Left ventricle myocardium inferior (tissue), 1 donor: ENCODE measurements around the gene ZNF768. TPM values are rescaled to one million over a fixed set of nuclear protein-coding genes. Genes with fewer than 3 reads are reported as not detected.

Experiments
- DNase-seq: peaks from one replicate; pipeline ENCODE4 v3.0.0-alpha.2; 2020
- H3K27ac ChIP-seq: fragments of 200-600 bp; replicated peaks from 2 replicates; pipeline ENCODE4 v1.8.0; 2021
- H3K27me3 ChIP-seq: fragments of 200-600 bp; 2 replicates; pipeline ENCODE4 v1.8.0; 2021; ENCODE audit warnings: low read depth
- H3K36me3 ChIP-seq: fragments of 200-600 bp; 2 replicates; pipeline ENCODE4 v1.8.0; 2021
- H3K4me1 ChIP-seq: fragments of 200-600 bp; 2 replicates; pipeline ENCODE4 v1.8.0; 2021
- H3K4me3 ChIP-seq: fragments of 200-600 bp; 2 replicates; pipeline ENCODE4 v1.8.0; 2021; ENCODE audit warnings: mild to moderate bottlenecking, moderate library complexity
- H3K9me3 ChIP-seq: fragments of 200-600 bp; replicated peaks from 2 replicates; pipeline ENCODE4 v1.8.0; 2021
- CTCF ChIP-seq: fragments of 200-600 bp; IDR thresholded peaks from 2 replicates; pipeline ENCODE4 v1.8.0; 2021; ENCODE audit warnings: antibody characterized with exemption, mild to moderate bottlenecking, borderline replicate concordance
- intact Hi-C: fragments of 100-400 bp; cut with micrococcal nuclease; formaldehyde crosslinking; loops from one replicate; pipeline ENCODE4 v1.11.0; 2022
- total RNA-seq: library from RNA; stranded (reverse); fragmentation: NEBNext Ultra II Directional; extraction: Animal tissue kit (Norgen Biotek cat#: 25700); gene quantifications from one replicate; pipeline ENCODE4 v1.2.1, GENCODE V29; 2021
- donor health status: DM: no; HTN: yes; CAD: no; lungs with severe emphysema.

ZNF768 gene
- total RNA-seq, 1 donor from 2014 or later, result 61.1 TPM

GRCh38 chr16:30569746-30570635 lies 43.6 kb upstream of the ZNF768 start:
- peak overlapping the region; percentile 84 for H3K4me3 ChIP-seq
- H3K9me3 ChIP-seq, result no peaks in the 10 kb centered on the region
- peak overlapping the region; percentile 99 for H3K27ac ChIP-seq
- no peak for DNase-seq
- peaks cover 36% of the 10 kb centered on the region for H3K4me1 ChIP-seq
- intact Hi-C loops, result no loop called here
- H3K27me3 ChIP-seq, result no peaks in the 10 kb centered on the region
- no peak for TF ChIP-seq CTCF
- H3K36me3 ChIP-seq, result no peaks in the 10 kb centered on the region

GRCh38 chr16:30569281-30569680 lies 42.9 kb upstream of the ZNF768 start:
- intact Hi-C loops, result no loop called here
- H3K36me3 ChIP-seq, result no peaks in the 10 kb centered on the region
- TF ChIP-seq CTCF, result no peak
- peaks cover 36% of the 10 kb centered on the region for H3K4me1 ChIP-seq
- H3K4me3 ChIP-seq, result no peak overlapping the region
- no peak for DNase-seq
- H3K27ac ChIP-seq, result peak overlapping the region; percentile 99
- H3K27me3 ChIP-seq, result no peaks in the 10 kb centered on the region
- no peaks in the 10 kb centered on the region for H3K9me3 ChIP-seq

GRCh38 chr16:30567991-30568638 lies 41.7 kb upstream of the ZNF768 start:
- DNase-seq, result no peak
- Histone ChIP-seq H3K9me3 (no peaks in the 10 kb centered on the region), H3K4me3 (no peak overlapping the region), H3K27ac (no peak overlapping the region), H3K27me3 (no peaks in the 10 kb centered on the region), H3K36me3 (no peaks in the 10 kb centered on the region), H3K4me1 (peaks cover 36% of the 10 kb centered on the region)
- TF ChIP-seq CTCF, result no peak
- intact Hi-C loops, result no loop called here

GRCh38 chr16:30567160-30567990 lies 41.0 kb upstream of the ZNF768 start:
- intact Hi-C loops, result no loop called here
- no peaks in the 10 kb centered on the region for H3K27me3 ChIP-seq
- no peaks in the 10 kb centered on the region for H3K9me3 ChIP-seq
- H3K36me3 ChIP-seq, result no peaks in the 10 kb centered on the region
- H3K27ac ChIP-seq, result no peak overlapping the region
- no peak overlapping the region for H3K4me3 ChIP-seq
- no peak for TF ChIP-seq CTCF
- no peak for DNase-seq
- peaks cover 31% of the 10 kb centered on the region for H3K4me1 ChIP-seq

- Histone ChIP-seq H3K4me1 (peaks cover 29% of the 10 kb centered on the region), H3K4me3 (no peak overlapping the region), H3K36me3 (no peaks in the 10 kb centered on the region), H3K9me3 (no peaks in the 10 kb centered on the region), H3K27me3 (no peaks in the 10 kb centered on the region), H3K27ac (no peak overlapping the region)
- intact Hi-C loops, result no loop called here
- no peak for DNase-seq
- TF ChIP-seq CTCF, result no peak
Observed at GRCh38 chr16:30566531-30566930, 40.2 kb upstream of the ZNF768 start.
